H9 (cell line): Measurements from ENCODE around the gene PPP1R18. TPM values are rescaled to one million over a fixed set of nuclear protein-coding genes. Genes with fewer than 3 reads are reported as not detected.

ENCODE experiments used
- DNase-seq: peaks from one replicate; pipeline ENCODE4 v3.0.0-alpha.2; 2017
- H2AFZ ChIP-seq: one replicate; pipeline ENCODE4 v1.6.1; 2013; ENCODE audit warnings: mild to moderate bottlenecking, low read length, control low read depth, moderate library complexity
- H2AK5ac ChIP-seq: 2 replicates; pipeline ENCODE4 v1.6.1; 2013; ENCODE audit warnings: low read length, control low read depth, mixed read lengths; ENCODE audit not compliant: insufficient read length
- H2BK120ac ChIP-seq: one replicate; pipeline ENCODE4 v1.6.1; 2013; ENCODE audit warnings: low read depth, mild to moderate bottlenecking, low read length, control low read depth, inconsistent platforms; ENCODE audit not compliant: poor library complexity, severe bottlenecking
- H2BK12ac ChIP-seq: 2 replicates; pipeline ENCODE4 v1.6.1; 2013; ENCODE audit warnings: low read length, control low read depth, mixed read lengths, low read depth; ENCODE audit not compliant: insufficient read length
- H2BK15ac ChIP-seq: 2 replicates; pipeline ENCODE4 v1.6.1; 2013; ENCODE audit warnings: low read depth, low read length, control low read depth
- H2BK20ac ChIP-seq: one replicate; pipeline ENCODE4 v1.6.1; 2013; ENCODE audit warnings: low read depth, mild to moderate bottlenecking, low read length, control low read depth, inconsistent platforms; ENCODE audit not compliant: poor library complexity, severe bottlenecking
- H2BK5ac ChIP-seq: 2 replicates; pipeline ENCODE4 v1.6.1; 2013; ENCODE audit warnings: low read length, control low read depth, mixed read lengths; ENCODE audit not compliant: insufficient read length
- H3K14ac ChIP-seq: 2 replicates; pipeline ENCODE4 v1.6.1; 2013; ENCODE audit warnings: low read length, control low read depth; ENCODE audit not compliant: insufficient read depth
- H3K18ac ChIP-seq: 2 replicates; pipeline ENCODE4 v1.6.1; 2013; ENCODE audit warnings: low read depth, mild to moderate bottlenecking, mixed read lengths, low read length, control low read depth; ENCODE audit not compliant: insufficient read length
- H3K23ac ChIP-seq: 2 replicates; pipeline ENCODE4 v1.6.1; 2013; ENCODE audit warnings: low read length, control low read depth, mixed read lengths, low read depth; ENCODE audit not compliant: insufficient read length
- H3K23me2 ChIP-seq: 2 replicates; pipeline ENCODE4 v1.6.1; 2013; ENCODE audit warnings: low read depth, mild to moderate bottlenecking, mixed read lengths, low read length, control low read depth; ENCODE audit not compliant: insufficient read length, poor library complexity, severe bottlenecking
- H3K27ac ChIP-seq: 2 replicates; pipeline ENCODE4 v1.5.1; 2013; ENCODE audit warnings: low read length, control low read depth, mixed read lengths, low read depth; ENCODE audit not compliant: insufficient read length
- H3K27me3 ChIP-seq: 2 replicates; pipeline ENCODE4 v1.6.1; 2013; ENCODE audit warnings: low read length, control low read depth, inconsistent platforms; ENCODE audit not compliant: insufficient read depth
- H3K4ac ChIP-seq: 2 replicates; pipeline ENCODE4 v1.6.1; 2013; ENCODE audit warnings: low read depth, mild to moderate bottlenecking, control low read depth, inconsistent platforms, low read length, moderate library complexity
- H3K4me1 ChIP-seq: 2 replicates; pipeline ENCODE4 v1.6.1; 2013; ENCODE audit warnings: low read length, control low read depth, inconsistent platforms; ENCODE audit not compliant: insufficient read depth
- H3K4me2 ChIP-seq: 2 replicates; pipeline ENCODE4 v1.6.1; 2013; ENCODE audit warnings: low read length, control low read depth, mixed read lengths; ENCODE audit not compliant: insufficient read length, insufficient read depth
- H3K56ac ChIP-seq: 2 replicates; pipeline ENCODE4 v1.6.1; 2013; ENCODE audit warnings: low read depth, mild to moderate bottlenecking, mixed read lengths, low read length, control low read depth; ENCODE audit not compliant: insufficient read length
- H3K79me1 ChIP-seq: 2 replicates; pipeline ENCODE4 v1.6.1; 2013; ENCODE audit warnings: low read depth, mild to moderate bottlenecking, moderate library complexity, low read length, control low read depth, inconsistent platforms; ENCODE audit not compliant: insufficient read depth, poor library complexity, severe bottlenecking
- H3K79me2 ChIP-seq: 2 replicates; pipeline ENCODE4 v1.6.1; 2013; ENCODE audit warnings: low read length, control low read depth, inconsistent platforms; ENCODE audit not compliant: insufficient read depth
- H3K9ac ChIP-seq: 2 replicates; pipeline ENCODE4 v1.6.1; 2013; ENCODE audit warnings: low read length, control low read depth, mixed read lengths; ENCODE audit not compliant: insufficient read length; ENCODE audit errors: extremely low read depth
- H3K9me3 ChIP-seq: one replicate; pipeline ENCODE4 v1.6.1; 2013; ENCODE audit warnings: low read depth, low read length, inconsistent platforms; ENCODE audit not compliant: control insufficient read depth
- H3T11ph ChIP-seq: one replicate; pipeline ENCODE4 v1.6.1; 2013; ENCODE audit warnings: mild to moderate bottlenecking, low read length, control low read depth, inconsistent platforms
- H4K20me1 ChIP-seq: one replicate; pipeline ENCODE4 v1.6.1; 2013; ENCODE audit not compliant: control insufficient read depth, insufficient read length, insufficient read depth
- H4K5ac ChIP-seq: 2 replicates; pipeline ENCODE4 v1.6.1; 2013; ENCODE audit warnings: low read depth, mild to moderate bottlenecking, mixed read lengths, low read length, control low read depth; ENCODE audit not compliant: insufficient read length
- H4K8ac ChIP-seq: replicated peaks from 2 replicates; pipeline ENCODE4 v1.6.1; 2013; ENCODE audit warnings: low read length, control low read depth, mixed read lengths, low read depth; ENCODE audit not compliant: insufficient read length
- H4K91ac ChIP-seq: 2 replicates; pipeline ENCODE4 v1.6.1; 2013; ENCODE audit warnings: low read depth, mild to moderate bottlenecking, moderate library complexity, mixed read lengths, low read length, control low read depth; ENCODE audit not compliant: insufficient read length
- H3K27ac Mint-ChIP-seq, 3 experiments: 2 replicates in 2 of 3; 3 replicates in 1 of 3; pipeline ENCODE4 v1.8.0; 2020 to 2021; ENCODE audit warnings: mixed read lengths in 3 of 3, mild to moderate bottlenecking in 1 of 3, moderate library complexity in 1 of 3
- H3K27me3 Mint-ChIP-seq: 2 replicates; pipeline ENCODE4 v1.8.0; 2021; ENCODE audit warnings: low read depth, mild to moderate bottlenecking, moderate library complexity, mixed read lengths
- H3K36me3 Mint-ChIP-seq, 3 experiments: 2 replicates in 2 of 3; 3 replicates in 1 of 3; pipeline ENCODE4 v1.8.0; 2020 to 2021; ENCODE audit warnings: low read depth in 3 of 3, mixed read lengths in 3 of 3; ENCODE audit not compliant: insufficient read depth in 1 of 3
- H3K4me1 Mint-ChIP-seq, 2 experiments: 2 replicates each; pipeline ENCODE4 v1.8.0; 2020; ENCODE audit warnings: mixed read lengths in 2 of 2
- H3K4me3 Mint-ChIP-seq, 2 experiments: 2 replicates in 1 of 2; 3 replicates in 1 of 2; pipeline ENCODE4 v1.8.0; 2020 to 2021; ENCODE audit warnings: mild to moderate bottlenecking in 2 of 2, mixed read lengths in 2 of 2, moderate library complexity in 1 of 2
- H3K9me3 Mint-ChIP-seq, 2 experiments: 2 replicates in 1 of 2; 3 replicates in 1 of 2; pipeline ENCODE4 v1.8.0; 2020; ENCODE audit warnings: mild to moderate bottlenecking in 2 of 2, mixed read lengths in 2 of 2, moderate library complexity in 1 of 2
- CTCF ChIP-seq: fragments of 200-600 bp; sonication (generic); conservative IDR thresholded peaks from 3 replicates; pipeline ENCODE4 v1.8.0; 2021; ENCODE audit warnings: antibody characterized with exemption, mild to moderate bottlenecking
- WGBS: extraction: QIAGEN DNeasy Blood & Tissue Kit; methylation state at CpG from one replicate; pipeline ENCODE4 v1.1.7; 2013; ENCODE audit warnings: missing lambda C conversion rate, low lambda C conversion rate, mixed read lengths; ENCODE audit not compliant: insufficient read length; ENCODE audit errors: extremely low coverage; 5-methylcytosine and 5-hydroxymethylcytosine counted together
- total RNA-seq: library from RNA; stranded (reverse); gene quantifications from 2 replicates; pipeline ENCODE4 v1.2.1, GENCODE V29; 2021

Gene PPP1R18
- total RNA-seq, 1 experiment from 2014 or later, result 28.0 TPM

GRCh38 chr6:30714263-30714662 lies 27.8 kb upstream of the PPP1R18 start:
- H3K23ac ChIP-seq, result no peak overlapping the region
- no CpG with 5 or more reads among the region's 1 CpG for WGBS
- peaks cover 16 to 23% of the 10 kb centered on the region in 2 experiments for H3K4me1 Mint-ChIP-seq
- no peak for TF ChIP-seq CTCF
- no peak overlapping the region for H2BK15ac ChIP-seq
- H3K27ac ChIP-seq, result no peak overlapping the region
- no peak overlapping the region for H4K8ac ChIP-seq
- H3K27ac Mint-ChIP-seq, result no peak overlapping the region
- no peak overlapping the region for H3K4me3 Mint-ChIP-seq
- peaks cover 44 to 62% (median 59%) of the 10 kb centered on the region in 3 experiments for H3K36me3 Mint-ChIP-seq
- H3K4me2 ChIP-seq, result no peak overlapping the region
- no peak overlapping the region for H3K14ac ChIP-seq
- H3K9ac ChIP-seq, result no peak overlapping the region
- H2BK120ac ChIP-seq, result no peak overlapping the region
- no peak overlapping the region for H3T11ph ChIP-seq
- no peak for DNase-seq
- H4K5ac ChIP-seq, result no peak overlapping the region
- H3K9me3 Mint-ChIP-seq, result peaks cover 2 to 3% of the 10 kb centered on the region in 2 experiments; a peak in 2 of 5 replicates
- no peaks in the 10 kb centered on the region for H3K79me1 ChIP-seq
- no peak overlapping the region for H3K4ac ChIP-seq
- H3K23me2 ChIP-seq, result peaks cover 6% of the 10 kb centered on the region
- H2AFZ ChIP-seq, result no peak overlapping the region
- no peaks in the 10 kb centered on the region for H3K4me1 ChIP-seq
- no peaks in the 10 kb centered on the region for H3K27me3 Mint-ChIP-seq
- H2BK5ac ChIP-seq, result no peak overlapping the region
- no peaks in the 10 kb centered on the region for H3K27me3 ChIP-seq
- no peak overlapping the region for H3K56ac ChIP-seq
- H2AK5ac ChIP-seq, result no peak overlapping the region
- no peak overlapping the region for H4K91ac ChIP-seq
- H4K20me1 ChIP-seq, result no peaks in the 10 kb centered on the region
- no peaks in the 10 kb centered on the region for H3K9me3 ChIP-seq
- H2BK12ac ChIP-seq, result no peak overlapping the region
- H3K18ac ChIP-seq, result no peak overlapping the region
- no peak overlapping the region for H2BK20ac ChIP-seq
- no peaks in the 10 kb centered on the region for H3K79me2 ChIP-seq
